VCaP (cell line): ENCODE data around the gene KRTAP5-11.
"Not testable (repeated sequence)": the region's sequence is repeated elsewhere in the genome, so short reads cannot be mapped to it uniquely, and the experiment has no call there.

Experiments used
- H3K27ac ChIP-seq: fragments of 450-650 bp; 2 replicates; pipeline ENCODE4 v1.5.1; 2017
- CTCF ChIP-seq: fragments of 450-650 bp; conservative IDR thresholded peaks from 2 replicates; pipeline ENCODE4 v1.5.1; 2017; ENCODE audit warnings: mild to moderate bottlenecking, moderate library complexity

KRTAP5-11 gene

GRCh38 chr11:71543866-71544265 is 38.8 kb downstream of the KRTAP5-11 start:
- no peak overlapping the region for H3K27ac ChIP-seq
- TF ChIP-seq CTCF: no peak

- H3K27ac ChIP-seq: no peak overlapping the region
- no peak for TF ChIP-seq CTCF
Observed at GRCh38 chr11:71542879-71543777, 39.5 kb downstream of the KRTAP5-11 start.

- H3K27ac ChIP-seq: no peak overlapping the region
- no peak for TF ChIP-seq CTCF
Observed at GRCh38 chr11:71542382-71542781, 40.3 kb downstream of the KRTAP5-11 start.

- H3K27ac ChIP-seq: not testable (repeated sequence)
Observed at GRCh38 chr11:71540521-71541304, 42.0 kb downstream of the KRTAP5-11 start.

GRCh38 chr11:71539971-71540370 is 42.7 kb downstream of the KRTAP5-11 start:
- H3K27ac ChIP-seq: not testable (repeated sequence)

GRCh38 chr11:71539017-71539416 is 43.7 kb downstream of the KRTAP5-11 start:
- no peak overlapping the region for H3K27ac ChIP-seq
- no peak for TF ChIP-seq CTCF

GRCh38 chr11:71538666-71538990 is 44.0 kb downstream of the KRTAP5-11 start:
- no peak overlapping the region for H3K27ac ChIP-seq
- no peak for TF ChIP-seq CTCF

- not testable (repeated sequence) for H3K27ac ChIP-seq
Observed at GRCh38 chr11:71537977-71538665, 44.6 kb downstream of the KRTAP5-11 start, which contains the start of gene KRTAP5-8. KRTAP5-8 (plus strand) TSS chr11:71538025; CDS start chr11:71538056, 31 bp downstream.
